ENCODE measurements around the gene CDS2.

GRCh38 chr20:5080384-5080877 lies 46.4 kb upstream of the CDS2 start:
- TF ChIP-seq CTCF (IDR thresholded peaks at IDR 0.05; ENCODE audit: low read length) (no peak), EZH2 (IDR thresholded peaks at IDR 0.05; ENCODE audit: borderline replicate concordance, low read length) (no peak)

Data from OCI-LY1 (cell line).